Nephron progenitor cell (in vitro differentiated cells): ENCODE results near the gene DGKD.
A peak's percentile ranks its signal among the peaks of the same experiment; 100 is the strongest.

Experiments
- DNase-seq: peaks from one replicate; pipeline ENCODE4 v3.0.0; 2021
- H3K27ac Mint-ChIP-seq: 2 replicates; pipeline ENCODE4 v1.8.0; 2021; ENCODE audit warnings: mild to moderate bottlenecking, moderate library complexity, mixed read lengths
- H3K27me3 Mint-ChIP-seq: 2 replicates; pipeline ENCODE4 v1.8.0; 2021; ENCODE audit warnings: mild to moderate bottlenecking, low read depth, mixed read lengths; ENCODE audit not compliant: poor library complexity
- H3K36me3 Mint-ChIP-seq: 2 replicates; pipeline ENCODE4 v1.8.0; 2021; ENCODE audit warnings: low read depth, mixed read lengths
- H3K4me1 Mint-ChIP-seq: 2 replicates; pipeline ENCODE4 v1.8.0; 2021; ENCODE audit warnings: mixed read lengths
- H3K4me3 Mint-ChIP-seq: 2 replicates; pipeline ENCODE4 v1.8.0; 2021; ENCODE audit warnings: mild to moderate bottlenecking, moderate library complexity, mixed read lengths
- H3K9me3 Mint-ChIP-seq: 2 replicates; pipeline ENCODE4 v1.8.0; 2021; ENCODE audit warnings: mild to moderate bottlenecking, moderate library complexity, mixed read lengths
- CTCF ChIP-seq: fragments of 200-600 bp; sonication (generic); IDR thresholded peaks from 2 replicates; pipeline ENCODE4 v1.5.0; 2021; ENCODE audit warnings: antibody characterized with exemption

DGKD gene

DNA sequence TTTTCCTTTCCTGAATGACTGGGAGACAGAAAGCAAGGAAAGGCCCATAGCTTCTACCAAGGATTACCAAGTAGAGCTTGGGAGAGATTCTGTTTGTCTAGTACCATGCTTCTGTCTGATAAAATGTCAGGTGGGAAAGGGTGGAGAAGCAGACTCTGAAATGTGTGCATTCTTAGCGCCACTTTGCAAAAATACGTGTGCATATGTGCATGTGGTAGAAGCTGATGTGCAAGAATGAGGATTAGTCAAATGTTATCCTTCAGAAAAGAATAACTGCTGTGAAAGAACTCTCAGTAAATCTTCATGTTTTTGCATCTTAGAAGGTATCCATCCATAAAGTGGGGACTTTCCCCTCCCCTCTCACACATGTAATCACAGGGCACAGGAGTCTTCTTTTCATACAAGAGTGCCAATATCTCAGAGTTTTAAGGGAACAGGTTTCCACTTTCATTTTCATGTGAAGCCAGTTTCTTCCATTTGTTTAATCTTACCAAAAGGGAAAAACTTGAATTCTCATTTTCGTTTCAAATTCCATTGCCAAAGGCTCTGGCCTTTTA lies 15.4 kb upstream of the DGKD start:
- no peak for DNase-seq
- Mint-ChIP-seq H3K9me3 (no peaks in the 10 kb centered on the region), H3K27ac (no peak overlapping the region), H3K36me3 (no peaks in the 10 kb centered on the region), H3K27me3 (peaks cover 12% of the 10 kb centered on the region), H3K4me3 (no peak overlapping the region), H3K4me1 (peaks cover 31% of the 10 kb centered on the region)
- no peak for TF ChIP-seq CTCF

DNA sequence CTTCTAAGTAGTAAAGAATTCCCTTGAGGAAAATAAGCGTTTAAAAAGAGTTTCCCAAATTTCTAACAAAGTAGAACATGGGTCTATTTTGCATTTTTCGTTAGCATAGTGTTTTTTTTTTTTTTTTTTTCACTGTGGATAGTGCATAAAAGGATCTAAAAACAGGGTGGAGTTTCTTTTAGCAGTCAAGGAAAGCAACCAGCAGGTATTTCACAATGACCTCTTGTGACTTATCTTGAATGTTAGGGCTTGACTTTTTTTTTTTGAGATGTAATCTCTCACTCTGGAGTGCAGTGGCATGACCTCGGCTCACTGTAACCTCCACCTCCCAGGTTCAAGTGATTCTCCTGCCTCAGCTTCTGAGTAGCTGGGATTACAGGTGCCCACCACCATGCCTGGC lies 14.9 kb upstream of the DGKD start:
- no peak for DNase-seq
- Mint-ChIP-seq H3K27me3 (peaks cover 7% of the 10 kb centered on the region), H3K27ac (no peak overlapping the region), H3K4me1 (peaks cover 33% of the 10 kb centered on the region), H3K4me3 (no peak overlapping the region), H3K9me3 (no peaks in the 10 kb centered on the region), H3K36me3 (no peaks in the 10 kb centered on the region)
- TF ChIP-seq CTCF = no peak

DNA sequence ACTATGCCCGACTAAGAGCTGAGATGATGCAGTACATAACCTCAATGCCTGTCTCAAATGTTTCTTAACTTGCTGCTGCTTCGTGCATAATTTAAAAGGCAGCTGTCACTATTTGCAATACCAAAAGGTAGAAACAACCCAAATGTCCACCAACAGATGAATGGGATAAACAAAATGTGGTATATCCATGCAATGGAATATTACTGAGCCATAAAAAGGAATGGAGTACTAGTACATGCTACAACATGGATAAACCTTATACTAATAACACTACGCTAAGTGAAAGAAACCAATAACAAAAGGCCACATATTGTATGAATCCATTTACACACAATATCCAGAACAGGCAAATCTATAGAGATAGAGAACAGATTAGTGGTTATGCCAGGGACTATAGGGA lies 13.0 kb upstream of the DGKD start:
- H3K4me3 Mint-ChIP-seq = no peak overlapping the region
- no peak for TF ChIP-seq CTCF
- peaks cover 48% of the 10 kb centered on the region for H3K4me1 Mint-ChIP-seq
- no peaks in the 10 kb centered on the region for H3K36me3 Mint-ChIP-seq
- DNase-seq = no peak
- H3K27ac Mint-ChIP-seq = no peak overlapping the region
- H3K27me3 Mint-ChIP-seq = peaks cover 5% of the 10 kb centered on the region
- no peaks in the 10 kb centered on the region for H3K9me3 Mint-ChIP-seq

- DNase-seq = no peak
- H3K4me1 Mint-ChIP-seq = peaks cover 58% of the 10 kb centered on the region
- no peaks in the 10 kb centered on the region for H3K9me3 Mint-ChIP-seq
- peaks cover 3% of the 10 kb centered on the region for H3K27me3 Mint-ChIP-seq
- H3K27ac Mint-ChIP-seq = peak overlapping the region; percentile 24
- H3K36me3 Mint-ChIP-seq = no peaks in the 10 kb centered on the region
- no peak for TF ChIP-seq CTCF
- H3K4me3 Mint-ChIP-seq = no peak overlapping the region
These were observed 12.0 kb upstream of the DGKD start for GRCh38 chr2:233342301-233342700.

- Mint-ChIP-seq H3K27ac (peak overlapping the region; percentile 15), H3K27me3 (peaks cover 3% of the 10 kb centered on the region), H3K36me3 (no peaks in the 10 kb centered on the region), H3K4me3 (no peak overlapping the region), H3K9me3 (no peaks in the 10 kb centered on the region), H3K4me1 (peaks cover 58% of the 10 kb centered on the region)
- no peak for DNase-seq
- TF ChIP-seq CTCF = no peak
These were observed 11.1 kb upstream of the DGKD start for GRCh38 chr2:233343171-233343705.

DNA sequence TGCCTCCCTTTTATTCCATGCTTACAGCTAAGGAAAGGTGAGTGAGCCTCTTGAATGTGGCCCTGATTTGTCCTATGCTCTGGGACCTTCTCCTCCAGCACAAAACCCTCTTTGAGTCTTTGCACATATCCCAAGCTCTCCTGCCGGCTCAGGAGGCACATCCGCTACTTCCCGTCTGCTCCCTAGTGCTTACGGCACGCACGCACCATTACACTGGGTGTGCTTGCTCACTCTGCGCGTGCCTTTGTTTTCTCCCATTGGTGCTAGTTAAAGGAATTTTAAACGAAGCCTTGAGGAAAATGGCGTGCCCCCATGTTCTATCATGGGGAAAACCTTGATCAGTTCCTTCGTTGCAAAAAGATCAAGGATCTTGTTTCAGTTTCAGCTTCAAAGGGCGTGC lies 7.9 kb upstream of the DGKD start:
- H3K27ac Mint-ChIP-seq = peak overlapping the region; percentile 56
- no peaks in the 10 kb centered on the region for H3K27me3 Mint-ChIP-seq
- peaks cover 79% of the 10 kb centered on the region for H3K4me1 Mint-ChIP-seq
- H3K36me3 Mint-ChIP-seq = no peaks in the 10 kb centered on the region
- no peak overlapping the region for H3K4me3 Mint-ChIP-seq
- no peaks in the 10 kb centered on the region for H3K9me3 Mint-ChIP-seq
- no peak for DNase-seq
- no peak for TF ChIP-seq CTCF
